DLD1 (cell line): Measurements from ENCODE around the gene OSER1.
"Not testable (repeated sequence)": the region's sequence is repeated elsewhere in the genome, so short reads cannot be mapped to it uniquely, and the experiment has no call there.

Experiments used
- in situ Hi-C: cut with HindIII; loops from 2 replicates; pipeline ENCODE4 v1.10.0; 2017; ENCODE audit warnings: low sequenced_read_pairs

Gene OSER1

GRCh38 chr20:44210406-44211176 lies at the start of gene OSER1:
Gene OSER1, minus strand, starts transcription at chr20:44210771. Its CDS starts 3,814 bp downstream, at chr20:44206957.
- in situ Hi-C loops, result loop anchor here (10.0 kb wide), 1 partner anchor 254 kb away; no protein-coding TSS in a partner anchor

GRCh38 chr20:44258226-44258890 lies 47.8 kb upstream of the OSER1 start:
- in situ Hi-C loops, result no loop called here

GRCh38 chr20:44256961-44257360 lies 46.4 kb upstream of the OSER1 start:
- in situ Hi-C loops, result no loop called here

GRCh38 chr20:44255942-44256341 lies 45.4 kb upstream of the OSER1 start:
- in situ Hi-C loops, result no loop called here

GRCh38 chr20:44254073-44254472 lies 43.5 kb upstream of the OSER1 start:
- in situ Hi-C loops, result no loop called here

- in situ Hi-C loops, result no loop called here
Measured at GRCh38 chr20:44253528-44253927, 43.0 kb upstream of the OSER1 start.

- in situ Hi-C loops, result no loop called here
Measured at GRCh38 chr20:44251284-44251683, 40.7 kb upstream of the OSER1 start.

GRCh38 chr20:44248410-44248759 lies 37.8 kb upstream of the OSER1 start:
- in situ Hi-C loops, result no loop called here

GRCh38 chr20:44247586-44248409 lies 37.2 kb upstream of the OSER1 start:
- in situ Hi-C loops, result no loop called here

GRCh38 chr20:44247131-44247571 lies 36.6 kb upstream of the OSER1 start, which contains the start of gene GDAP1L1:
Gene GDAP1L1, plus strand, starts transcription at chr20:44247308. Its CDS starts 27 bp downstream, at chr20:44247335.
- in situ Hi-C loops, result no loop called here

- in situ Hi-C loops, result no loop called here
Measured at GRCh38 chr20:44245977-44246376, 35.4 kb upstream of the OSER1 start.

GRCh38 chr20:44241796-44242195 lies 31.2 kb upstream of the OSER1 start:
- in situ Hi-C loops, result no loop called here

- in situ Hi-C loops, result not testable (repeated sequence)
Measured at GRCh38 chr20:44236840-44237239, 26.3 kb upstream of the OSER1 start.

- in situ Hi-C loops, result no loop called here
Measured at GRCh38 chr20:44235702-44236101, 25.1 kb upstream of the OSER1 start.

GRCh38 chr20:44234566-44235317 lies 24.2 kb upstream of the OSER1 start:
- in situ Hi-C loops, result no loop called here

- in situ Hi-C loops, result no loop called here
Measured at GRCh38 chr20:44233436-44234016, 23.0 kb upstream of the OSER1 start.

- in situ Hi-C loops, result not testable (repeated sequence)
Measured at GRCh38 chr20:44232469-44232856, 21.9 kb upstream of the OSER1 start.

- in situ Hi-C loops, result no loop called here
Measured at GRCh38 chr20:44231713-44232468, 21.3 kb upstream of the OSER1 start.

- in situ Hi-C loops, result no loop called here
Measured at GRCh38 chr20:44231193-44231592, 20.6 kb upstream of the OSER1 start.
